ENCODE results near the gene RELCH.

DNA sequence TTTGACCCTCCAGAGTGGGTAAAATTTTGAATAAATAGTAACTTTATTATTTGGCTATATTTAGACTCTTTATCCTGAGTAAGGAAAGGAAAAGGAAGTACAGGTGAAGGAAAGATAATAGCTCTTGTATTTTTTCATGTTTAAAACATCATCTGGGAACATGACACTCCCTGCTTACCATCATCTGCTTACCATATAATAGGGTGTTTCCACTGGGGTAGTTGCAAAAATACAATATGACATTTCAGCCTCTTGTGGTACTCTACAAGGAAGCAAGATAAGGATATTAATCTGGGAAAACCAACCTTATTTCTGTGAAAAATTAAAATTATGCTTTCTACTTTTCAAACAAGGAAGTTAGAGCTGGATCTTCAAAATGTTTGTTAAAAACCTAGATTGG lies 9.9 kb downstream of the RELCH start:
- TF ChIP-seq, protein P1, sequence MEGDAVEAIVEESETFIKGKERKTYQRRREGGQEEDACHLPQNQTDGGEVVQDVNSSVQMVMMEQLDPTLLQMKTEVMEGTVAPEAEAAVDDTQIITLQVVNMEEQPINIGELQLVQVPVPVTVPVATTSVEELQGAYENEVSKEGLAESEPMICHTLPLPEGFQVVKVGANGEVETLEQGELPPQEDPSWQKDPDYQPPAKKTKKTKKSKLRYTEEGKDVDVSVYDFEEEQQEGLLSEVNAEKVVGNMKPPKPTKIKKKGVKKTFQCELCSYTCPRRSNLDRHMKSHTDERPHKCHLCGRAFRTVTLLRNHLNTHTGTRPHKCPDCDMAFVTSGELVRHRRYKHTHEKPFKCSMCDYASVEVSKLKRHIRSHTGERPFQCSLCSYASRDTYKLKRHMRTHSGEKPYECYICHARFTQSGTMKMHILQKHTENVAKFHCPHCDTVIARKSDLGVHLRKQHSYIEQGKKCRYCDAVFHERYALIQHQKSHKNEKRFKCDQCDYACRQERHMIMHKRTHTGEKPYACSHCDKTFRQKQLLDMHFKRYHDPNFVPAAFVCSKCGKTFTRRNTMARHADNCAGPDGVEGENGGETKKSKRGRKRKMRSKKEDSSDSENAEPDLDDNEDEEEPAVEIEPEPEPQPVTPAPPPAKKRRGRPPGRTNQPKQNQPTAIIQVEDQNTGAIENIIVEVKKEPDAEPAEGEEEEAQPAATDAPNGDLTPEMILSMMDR (IDR thresholded peaks at IDR 0.05): no peak
- TF ChIP-seq POLR2A (IDR thresholded peaks at IDR 0.05): no peak
- TF ChIP-seq EP300 (IDR thresholded peaks at IDR 0.05): no peak

All from stomach (tissue), 4 donors.